C4-2B (cell line): Measurements from ENCODE around the gene DCLK1.

Experiments
- H3K27ac ChIP-seq: fragments of 450-650 bp; 2 replicates; pipeline ENCODE4 v1.5.1; 2017
- ZFX ChIP-seq: fragments of 450-650 bp; IDR thresholded peaks from 2 replicates; pipeline ENCODE4 v1.6.1; 2017
- TF ChIP-seq, protein P1 (sequence below): fragments of 450-650 bp; conservative IDR thresholded peaks from 2 replicates; pipeline ENCODE4 v1.5.1; 2017; ENCODE audit warnings: mild to moderate bottlenecking

DCLK1 gene

DNA sequence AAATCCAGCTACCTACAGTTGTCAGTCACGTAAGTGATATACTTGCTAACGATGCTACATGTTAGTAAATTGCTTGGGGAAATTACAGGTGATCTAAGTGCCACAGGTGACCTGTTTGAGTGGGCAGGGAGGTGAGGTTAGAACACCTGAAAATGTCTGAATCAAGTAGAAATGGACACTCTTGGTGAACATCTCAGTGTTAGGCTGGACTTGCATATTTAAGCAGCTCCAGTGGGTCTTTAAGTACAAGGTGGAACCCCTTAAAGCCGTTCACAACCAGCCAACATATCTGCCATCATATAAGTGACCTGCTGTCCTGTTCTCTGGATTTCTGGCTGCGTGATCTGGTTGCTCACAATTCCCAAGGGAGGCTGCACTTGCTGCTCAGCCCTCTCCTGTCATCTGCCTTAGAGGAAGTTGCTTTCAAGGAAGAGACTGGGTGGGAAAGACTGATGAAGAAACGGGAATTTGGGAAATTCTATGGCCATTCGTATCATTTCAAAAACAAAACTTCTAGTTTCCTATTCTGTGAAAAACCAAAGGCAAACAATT is 244.0 kb downstream of the DCLK1 start:
- TF ChIP-seq, protein P1, sequence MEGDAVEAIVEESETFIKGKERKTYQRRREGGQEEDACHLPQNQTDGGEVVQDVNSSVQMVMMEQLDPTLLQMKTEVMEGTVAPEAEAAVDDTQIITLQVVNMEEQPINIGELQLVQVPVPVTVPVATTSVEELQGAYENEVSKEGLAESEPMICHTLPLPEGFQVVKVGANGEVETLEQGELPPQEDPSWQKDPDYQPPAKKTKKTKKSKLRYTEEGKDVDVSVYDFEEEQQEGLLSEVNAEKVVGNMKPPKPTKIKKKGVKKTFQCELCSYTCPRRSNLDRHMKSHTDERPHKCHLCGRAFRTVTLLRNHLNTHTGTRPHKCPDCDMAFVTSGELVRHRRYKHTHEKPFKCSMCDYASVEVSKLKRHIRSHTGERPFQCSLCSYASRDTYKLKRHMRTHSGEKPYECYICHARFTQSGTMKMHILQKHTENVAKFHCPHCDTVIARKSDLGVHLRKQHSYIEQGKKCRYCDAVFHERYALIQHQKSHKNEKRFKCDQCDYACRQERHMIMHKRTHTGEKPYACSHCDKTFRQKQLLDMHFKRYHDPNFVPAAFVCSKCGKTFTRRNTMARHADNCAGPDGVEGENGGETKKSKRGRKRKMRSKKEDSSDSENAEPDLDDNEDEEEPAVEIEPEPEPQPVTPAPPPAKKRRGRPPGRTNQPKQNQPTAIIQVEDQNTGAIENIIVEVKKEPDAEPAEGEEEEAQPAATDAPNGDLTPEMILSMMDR, result no peak
- TF ChIP-seq ZFX, result no peak
- no peak overlapping the region for H3K27ac ChIP-seq

DNA sequence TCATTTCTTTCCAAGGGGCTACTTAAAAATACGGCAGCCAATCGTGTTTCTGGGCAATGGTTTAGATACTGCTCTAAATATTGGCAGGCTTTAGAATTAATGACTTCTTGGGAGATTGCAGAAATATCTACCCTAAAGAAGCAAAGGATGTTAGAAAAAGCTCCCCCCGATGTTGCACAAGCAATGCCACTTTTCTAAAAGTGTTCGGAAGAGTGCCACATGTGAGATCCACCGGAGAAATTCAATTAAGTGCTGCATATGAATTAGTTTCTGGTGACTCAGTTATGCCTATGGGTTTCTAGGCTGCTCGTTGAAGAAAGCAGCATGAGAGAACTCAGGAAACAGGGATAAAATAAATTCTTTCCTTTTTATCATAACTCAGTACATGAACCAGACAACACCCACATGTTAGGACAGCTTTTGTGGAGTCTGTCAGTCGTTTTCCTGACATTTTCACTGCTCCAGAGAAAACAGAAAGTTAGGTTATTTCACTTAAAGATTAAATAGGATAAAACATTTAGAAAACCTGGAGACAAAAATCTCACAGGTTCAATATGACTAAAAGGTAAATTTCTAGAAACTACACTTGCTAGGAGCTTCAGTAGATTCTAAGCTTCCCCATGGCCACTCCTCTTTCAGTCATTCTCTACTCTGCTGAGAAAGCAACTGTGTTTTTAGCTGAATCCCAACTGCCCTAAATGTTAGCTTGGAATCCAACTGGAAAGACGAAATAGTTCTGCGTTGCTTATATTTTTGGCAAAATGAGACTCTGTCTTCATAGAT is 244.7 kb downstream of the DCLK1 start:
- H3K27ac ChIP-seq, result no peak overlapping the region
- TF ChIP-seq, protein P1, result no peak
- TF ChIP-seq ZFX, result no peak

DNA sequence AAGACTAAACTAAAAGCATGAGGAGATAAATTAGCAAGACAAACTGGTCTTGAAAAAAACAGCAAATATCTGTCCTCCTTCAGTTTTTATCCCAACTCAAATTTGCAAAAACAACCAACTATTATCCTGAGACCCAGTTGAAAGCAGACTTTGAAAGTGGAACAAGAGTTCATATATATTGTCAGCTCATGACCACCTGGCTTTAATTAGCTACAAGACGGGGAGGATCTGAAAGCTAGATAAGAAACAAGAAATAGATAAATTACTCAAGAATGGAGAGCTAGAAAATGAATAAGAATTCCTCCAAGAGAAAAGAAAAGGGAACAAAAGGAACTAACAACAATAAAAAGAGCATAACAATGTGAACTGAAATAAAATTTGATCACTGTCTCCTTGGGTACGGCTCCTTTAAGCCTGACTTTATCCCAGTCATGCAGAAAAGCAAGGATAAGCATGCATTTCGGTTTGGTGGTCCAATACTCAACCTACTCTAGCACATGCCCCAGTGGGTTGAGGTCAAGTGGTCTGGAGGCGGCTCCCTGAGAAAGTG is 246.9 kb downstream of the DCLK1 start:
- TF ChIP-seq ZFX, result no peak
- TF ChIP-seq, protein P1, result no peak
- H3K27ac ChIP-seq, result no peak overlapping the region

DNA sequence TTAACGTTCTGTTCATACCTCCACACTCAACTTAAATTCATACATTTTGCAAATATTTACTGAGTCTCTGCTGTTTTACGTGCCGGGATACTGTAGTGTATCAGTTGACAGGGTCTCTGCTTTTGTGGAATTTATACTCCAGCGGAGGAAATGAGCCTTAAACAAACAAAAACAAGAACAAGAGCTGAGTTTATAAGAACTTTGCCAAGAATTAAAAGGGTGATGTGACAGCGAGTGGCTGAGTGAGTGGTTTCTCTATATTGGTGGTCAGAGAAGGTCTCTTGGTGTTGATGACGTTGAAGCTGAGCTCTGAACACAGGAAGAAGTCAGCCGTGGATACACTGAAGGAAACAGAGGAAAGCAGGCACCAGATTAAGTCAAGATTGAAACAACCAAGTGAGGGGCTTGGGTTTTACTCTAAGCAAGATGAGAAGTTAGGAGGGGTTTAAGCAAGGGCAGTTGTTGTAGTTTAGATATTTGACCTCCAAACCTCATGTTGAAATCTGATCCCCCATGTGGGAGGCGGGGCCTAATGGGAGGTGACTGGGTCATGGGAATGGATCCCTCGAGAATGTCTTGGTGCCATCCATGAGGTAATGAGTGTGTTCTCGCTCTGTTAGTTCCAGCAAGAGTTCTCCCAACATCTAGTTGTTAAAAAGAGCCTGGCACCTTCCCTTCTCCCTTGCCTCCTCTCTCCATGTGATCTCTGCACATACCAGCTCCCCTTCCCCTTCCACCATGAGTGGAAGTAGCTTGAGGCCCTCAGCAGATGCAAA is 248.3 kb downstream of the DCLK1 start:
- no peak for TF ChIP-seq ZFX
- TF ChIP-seq, protein P1, result no peak
- H3K27ac ChIP-seq, result no peak overlapping the region

DNA sequence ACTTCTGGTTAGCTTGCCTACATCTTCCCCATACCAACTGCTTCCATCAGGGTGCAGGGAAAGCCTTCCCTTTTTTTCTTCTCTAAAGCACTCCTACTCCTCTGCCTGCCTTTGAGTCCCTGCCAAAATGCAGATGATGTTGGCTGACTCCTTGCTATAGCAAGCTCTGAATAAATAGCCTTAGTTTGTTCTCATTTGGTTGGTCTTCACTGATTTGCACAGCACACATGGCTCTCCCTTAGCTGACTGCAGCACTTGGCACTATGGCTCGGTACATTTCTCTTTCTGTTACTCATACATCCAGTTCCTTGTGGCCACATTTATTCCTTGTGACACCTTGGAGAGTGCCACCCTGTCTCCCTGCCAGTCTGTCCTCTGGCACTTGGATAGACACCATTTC is 249.8 kb downstream of the DCLK1 start:
- TF ChIP-seq, protein P1, result no peak
- TF ChIP-seq ZFX, result no peak
- no peak overlapping the region for H3K27ac ChIP-seq

DNA sequence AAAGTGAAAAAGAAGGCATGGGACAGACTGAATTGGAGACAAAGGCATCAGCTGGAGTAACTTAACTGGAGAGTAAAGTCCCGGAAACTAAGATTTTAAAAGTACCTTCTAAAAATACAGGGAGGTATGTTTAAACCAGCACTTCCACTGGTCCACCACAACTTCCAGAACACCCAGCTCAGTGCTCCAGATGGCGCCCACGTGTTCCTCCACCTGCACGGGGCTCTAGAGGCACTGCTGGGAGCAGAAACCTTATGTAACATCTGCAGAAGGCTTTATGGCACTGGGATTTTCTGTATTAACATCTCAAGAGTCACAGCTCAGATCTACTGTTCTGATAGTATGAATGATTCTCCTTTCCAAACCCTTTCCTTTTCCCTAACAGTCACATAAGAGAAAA is 252.1 kb downstream of the DCLK1 start:
- TF ChIP-seq, protein P1, result no peak
- no peak for TF ChIP-seq ZFX
- H3K27ac ChIP-seq, result no peak overlapping the region

DNA sequence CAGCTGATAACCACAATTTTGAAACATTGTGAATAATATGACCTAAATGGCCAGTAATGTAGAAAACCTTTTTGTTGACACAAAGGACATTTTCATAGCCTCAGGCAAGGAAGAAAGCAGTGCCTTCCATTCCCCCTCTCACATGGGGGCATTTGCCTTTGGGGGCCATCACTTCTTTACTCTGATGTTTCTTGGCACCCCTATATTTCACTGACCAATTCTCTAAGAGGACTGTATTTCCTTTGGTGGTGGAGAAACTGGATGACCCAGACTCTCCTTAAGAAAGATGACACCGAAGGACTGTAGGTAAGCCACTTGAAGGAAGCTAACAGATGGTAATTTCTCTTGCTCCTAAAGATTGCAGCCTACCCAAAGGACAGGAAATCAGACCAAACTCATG is 254.6 kb downstream of the DCLK1 start:
- no peak overlapping the region for H3K27ac ChIP-seq
- no peak for TF ChIP-seq ZFX
- TF ChIP-seq, protein P1, result no peak
